NCI-H82 treated with DMSO at 0.1 percent for 48 hours (cell line): ENCODE measurements around the gene NPPA.
"Not testable (repeated sequence)": the region's sequence is repeated elsewhere in the genome, so short reads cannot be mapped to it uniquely, and the experiment has no call there.

ENCODE experiments used
- DNase-seq: peaks from one replicate; lab custom pipeline; 2025; ENCODE audit not compliant: unreplicated experiment; lab: John Stamatoyannopoulos, UW

The NPPA gene

GRCh38 chr1:11817192-11817591 is 30.4 kb downstream of the NPPA start:
- no peak for DNase-seq

GRCh38 chr1:11813021-11813420 is 34.6 kb downstream of the NPPA start:
- no peak for DNase-seq

GRCh38 chr1:11807133-11807532 is 40.5 kb downstream of the NPPA start:
- DNase-seq = no peak

GRCh38 chr1:11806307-11806936 is 41.2 kb downstream of the NPPA start:
- peak; percentile 75 for DNase-seq

GRCh38 chr1:11805422-11806306 is 41.9 kb downstream of the NPPA start, which contains the start of the genes CLCN6 and MTHFR:
CLCN6 (plus strand) TSS chr1:11806191; CDS start chr1:11806263, 72 bp downstream.
MTHFR (minus strand) TSS chr1:11805964; CDS start chr1:11803116, 2,848 bp downstream.
- DNase-seq = peak; percentile 96

- no peak for DNase-seq
These were observed 42.7 kb downstream of the NPPA start for GRCh38 chr1:11804666-11805421.

- not testable (repeated sequence) for DNase-seq
These were observed 43.5 kb downstream of the NPPA start for GRCh38 chr1:11803924-11804665.

- peak; percentile 94 for DNase-seq
These were observed 44.4 kb downstream of the NPPA start for GRCh38 chr1:11802973-11803885.

- no peak for DNase-seq
These were observed 45.0 kb downstream of the NPPA start for GRCh38 chr1:11802616-11802972.

GRCh38 chr1:11800756-11801433 is 46.7 kb downstream of the NPPA start:
- DNase-seq = no peak

GRCh38 chr1:11800391-11800755 is 47.2 kb downstream of the NPPA start:
- no peak for DNase-seq

- no peak for DNase-seq
These were observed 47.7 kb downstream of the NPPA start for GRCh38 chr1:11799896-11800295.

- no peak for DNase-seq
These were observed 48.5 kb downstream of the NPPA start for GRCh38 chr1:11799099-11799498.

GRCh38 chr1:11797525-11798216 is 49.9 kb downstream of the NPPA start:
- no peak for DNase-seq

GRCh38 chr1:11796036-11796828 is 51.4 kb downstream of the NPPA start:
- no peak for DNase-seq
